Smooth muscle cell of the brain vasculature (primary cell): ENCODE measurements around the gene ANKRD33.

Experiments
- DNase-seq: peaks from one replicate; pipeline ENCODE4 v3.0.0-alpha.2; 2012; ENCODE audit warnings: low read depth, low spot score

Gene ANKRD33

DNA sequence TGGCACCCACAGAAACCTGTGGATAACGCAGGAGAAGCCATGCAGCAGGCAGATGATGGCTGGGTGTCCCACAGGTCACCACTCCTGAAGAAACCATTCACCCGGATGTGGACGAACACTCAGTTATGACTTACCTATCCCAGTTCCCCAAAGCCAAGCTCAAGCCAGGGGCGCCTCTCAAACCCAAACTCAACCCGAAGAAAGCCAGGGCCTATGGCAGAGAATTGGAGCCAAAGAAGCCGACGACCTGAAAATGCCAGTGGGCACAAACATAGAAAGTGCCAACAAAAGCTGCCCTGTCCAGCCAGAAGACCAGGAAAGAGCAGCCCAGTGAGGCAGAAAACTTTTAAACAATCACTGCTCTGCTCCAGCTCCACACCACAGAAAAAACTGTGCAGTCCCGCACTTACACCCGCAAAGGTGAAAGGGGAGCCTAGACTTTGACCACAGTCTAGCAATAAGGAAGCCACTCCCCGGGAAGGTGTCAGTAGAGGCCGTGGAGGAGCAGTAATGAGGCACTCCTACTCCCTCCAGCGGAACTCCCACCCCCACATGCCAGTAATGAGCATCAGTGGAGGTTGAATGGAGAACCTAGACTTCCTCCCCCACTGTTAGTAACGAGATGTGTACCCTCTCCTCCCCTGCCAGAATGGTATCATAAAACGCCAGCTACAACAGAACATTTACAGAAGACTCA is 13.4 kb downstream of the ANKRD33 start:
- no peak for DNase-seq

DNA sequence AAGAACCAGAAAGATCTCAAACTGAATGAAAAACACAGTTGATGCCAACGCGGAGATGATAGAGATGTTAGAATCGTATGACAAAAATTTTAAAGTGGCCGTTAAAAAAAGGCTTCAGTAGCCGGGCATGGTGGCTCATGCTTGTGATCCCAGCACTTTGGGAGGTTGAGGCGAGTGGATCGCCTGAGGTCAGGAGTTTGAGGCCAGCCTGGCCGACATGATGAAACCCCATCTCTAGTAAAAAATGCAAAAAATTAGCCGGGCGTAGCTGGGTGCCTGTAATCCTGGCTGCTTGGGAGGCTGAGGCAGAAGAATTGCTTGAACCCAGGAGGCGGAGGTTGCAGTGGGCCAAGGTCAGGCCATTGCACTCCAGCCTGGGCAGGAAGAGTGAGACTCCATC is 14.0 kb downstream of the ANKRD33 start:
- DNase-seq: no peak

GRCh38 chr12:51904951-51905470 is 17.1 kb downstream of the ANKRD33 start:
- DNase-seq: no peak

- DNase-seq: no peak
Measured at GRCh38 chr12:51905471-51906429, 17.8 kb downstream of the ANKRD33 start.

- DNase-seq: no peak
Measured at GRCh38 chr12:51906430-51907082, 18.7 kb downstream of the ANKRD33 start.

DNA sequence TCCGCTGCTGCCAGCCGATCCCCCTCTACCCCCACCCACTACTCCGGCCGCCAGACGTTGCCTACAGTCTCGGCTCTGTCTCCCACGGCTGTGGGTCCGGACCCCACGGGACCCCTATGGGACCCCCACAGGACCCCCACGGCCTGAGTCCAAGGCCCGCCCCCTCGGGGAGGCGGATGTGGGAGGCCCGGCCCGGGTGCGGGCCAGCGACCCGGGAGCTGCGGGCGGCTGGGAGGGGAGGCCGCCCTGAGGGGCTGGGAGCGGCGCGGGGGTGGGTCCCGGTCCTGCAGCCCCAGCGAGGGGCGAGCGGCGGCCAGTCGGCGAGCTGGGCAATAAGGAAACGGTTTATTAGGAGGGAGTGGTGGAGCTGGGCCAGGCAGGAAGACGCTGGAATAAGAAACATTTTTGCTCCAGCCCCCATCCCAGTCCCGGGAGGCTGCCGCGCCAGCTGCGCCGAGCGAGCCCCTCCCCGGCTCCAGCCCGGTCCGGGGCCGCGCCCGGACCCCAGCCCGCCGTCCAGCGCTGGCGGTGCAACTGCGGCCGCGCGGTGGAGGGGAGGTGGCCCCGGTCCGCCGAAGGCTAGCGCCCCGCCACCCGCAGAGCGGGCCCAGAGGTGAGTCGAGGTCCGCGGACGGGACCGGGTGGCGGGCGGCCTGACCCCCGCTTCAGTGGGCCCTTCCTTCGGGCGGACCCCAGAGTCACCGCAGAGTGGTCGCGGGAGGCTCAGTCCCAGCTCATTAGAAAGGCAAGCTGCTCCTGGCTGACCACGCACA is 19.4 kb downstream of the ANKRD33 start, which contains the start of gene ACVRL1:
TSS of gene ACVRL1 (plus strand) at position 422 of the 773 bp plus-strand sequence. CDS start 4,971 bp downstream, outside the sequence.
- no peak for DNase-seq

DNA sequence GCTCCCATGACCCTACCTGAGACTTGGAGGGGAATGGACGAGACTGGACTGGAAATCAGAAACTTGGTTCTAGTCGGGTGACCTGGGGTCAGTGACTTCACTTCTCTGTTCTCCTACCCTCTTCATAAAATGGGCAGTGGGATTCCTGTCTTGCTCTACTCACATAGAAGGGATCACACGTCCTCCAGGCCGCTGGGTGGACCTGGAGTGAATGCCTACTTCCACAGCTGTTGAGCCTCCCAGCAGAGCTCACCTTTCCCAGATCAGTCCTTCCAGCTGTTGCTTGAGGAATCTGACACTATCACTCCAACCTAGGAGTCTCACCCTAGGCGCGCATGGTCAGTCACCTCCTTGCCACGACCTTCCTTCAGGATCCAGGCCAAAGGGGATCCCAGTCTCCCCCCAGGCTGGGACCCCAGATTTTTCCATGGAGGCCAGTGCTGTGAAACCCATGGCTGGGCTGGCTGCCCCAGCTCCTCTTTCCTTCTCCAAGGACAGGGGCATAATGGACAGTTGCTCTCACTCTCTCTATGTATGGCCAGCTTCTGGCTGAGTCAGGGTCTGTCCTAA is 20.0 kb downstream of the ANKRD33 start:
- DNase-seq: no peak

DNA sequence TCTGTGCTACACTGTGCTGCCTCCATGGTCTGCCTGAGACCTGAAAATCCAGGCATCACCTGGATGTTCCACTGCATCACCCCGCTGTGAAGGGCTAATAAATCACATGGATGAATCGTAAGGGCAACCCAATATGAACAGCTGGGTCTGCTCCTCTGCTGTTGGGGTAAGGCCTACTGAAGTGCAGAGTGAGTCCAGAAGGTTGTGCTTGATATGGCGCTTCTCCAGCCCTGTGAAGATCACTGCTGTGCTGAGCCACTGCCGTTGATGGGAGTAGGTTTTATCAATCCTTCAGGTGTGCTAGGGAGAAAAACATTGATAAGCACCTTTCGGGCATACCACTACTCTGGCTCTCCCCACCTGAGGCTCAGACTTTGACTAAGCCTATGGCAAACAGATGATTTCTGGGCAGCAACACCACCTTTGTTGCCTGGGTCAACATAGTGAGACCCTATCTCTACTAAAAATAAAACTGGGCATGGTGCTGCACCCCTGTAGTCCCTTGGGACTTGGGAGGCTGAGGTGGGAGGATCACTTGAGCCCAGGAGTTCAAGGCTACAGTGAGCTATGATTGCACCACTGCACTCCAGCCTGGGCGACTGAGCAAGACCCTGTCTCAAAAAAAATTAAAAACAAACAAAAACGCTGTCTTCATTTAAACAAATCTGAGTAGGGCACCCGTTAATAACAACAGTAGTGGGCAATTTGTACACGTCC is 21.1 kb downstream of the ANKRD33 start:
- no peak for DNase-seq

DNA sequence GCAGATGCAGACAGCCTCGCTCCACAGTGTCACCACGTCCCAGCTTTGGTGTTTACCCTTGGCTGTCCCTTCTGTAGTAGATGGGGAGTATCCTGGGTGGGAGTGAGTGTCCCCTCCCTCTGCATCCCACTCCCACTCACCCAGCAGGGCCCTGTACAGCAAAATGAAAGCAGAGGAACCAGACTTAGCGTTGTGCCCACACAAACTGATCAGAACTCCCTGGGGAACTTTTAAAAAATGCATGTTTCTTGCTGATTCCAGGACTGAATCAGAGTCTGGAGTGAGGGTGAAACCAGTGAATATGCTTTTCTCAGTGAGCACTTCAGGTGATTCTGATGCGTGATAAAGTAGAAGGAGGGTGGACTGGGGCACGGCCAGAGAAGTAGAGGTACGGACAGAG is 22.3 kb downstream of the ANKRD33 start:
- DNase-seq: no peak

DNA sequence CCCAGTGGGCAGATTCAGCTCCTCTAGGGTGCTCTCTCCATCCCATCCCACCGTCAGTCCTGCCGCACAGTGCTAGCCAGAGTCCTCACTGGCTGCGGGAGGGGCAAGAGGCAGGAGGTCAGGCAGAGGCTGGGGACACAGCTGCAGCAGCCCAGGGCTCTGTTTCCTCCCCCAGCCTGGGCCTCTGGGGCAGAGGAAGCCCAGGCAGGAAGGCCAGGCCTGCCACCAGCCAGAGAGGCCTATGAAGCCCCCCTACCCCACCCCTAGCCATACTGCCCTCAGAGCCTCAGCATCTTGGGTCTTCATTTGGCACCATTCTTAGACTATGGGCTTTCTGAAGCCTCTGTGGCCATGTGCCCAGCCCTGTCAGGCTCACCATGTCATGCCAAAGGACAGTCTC is 22.8 kb downstream of the ANKRD33 start:
- no peak for DNase-seq

- DNase-seq: no peak
Measured at GRCh38 chr12:51911307-51911706, 23.4 kb downstream of the ANKRD33 start.

- no peak for DNase-seq
Measured at GRCh38 chr12:51911788-51912711, 24.1 kb downstream of the ANKRD33 start.

DNA sequence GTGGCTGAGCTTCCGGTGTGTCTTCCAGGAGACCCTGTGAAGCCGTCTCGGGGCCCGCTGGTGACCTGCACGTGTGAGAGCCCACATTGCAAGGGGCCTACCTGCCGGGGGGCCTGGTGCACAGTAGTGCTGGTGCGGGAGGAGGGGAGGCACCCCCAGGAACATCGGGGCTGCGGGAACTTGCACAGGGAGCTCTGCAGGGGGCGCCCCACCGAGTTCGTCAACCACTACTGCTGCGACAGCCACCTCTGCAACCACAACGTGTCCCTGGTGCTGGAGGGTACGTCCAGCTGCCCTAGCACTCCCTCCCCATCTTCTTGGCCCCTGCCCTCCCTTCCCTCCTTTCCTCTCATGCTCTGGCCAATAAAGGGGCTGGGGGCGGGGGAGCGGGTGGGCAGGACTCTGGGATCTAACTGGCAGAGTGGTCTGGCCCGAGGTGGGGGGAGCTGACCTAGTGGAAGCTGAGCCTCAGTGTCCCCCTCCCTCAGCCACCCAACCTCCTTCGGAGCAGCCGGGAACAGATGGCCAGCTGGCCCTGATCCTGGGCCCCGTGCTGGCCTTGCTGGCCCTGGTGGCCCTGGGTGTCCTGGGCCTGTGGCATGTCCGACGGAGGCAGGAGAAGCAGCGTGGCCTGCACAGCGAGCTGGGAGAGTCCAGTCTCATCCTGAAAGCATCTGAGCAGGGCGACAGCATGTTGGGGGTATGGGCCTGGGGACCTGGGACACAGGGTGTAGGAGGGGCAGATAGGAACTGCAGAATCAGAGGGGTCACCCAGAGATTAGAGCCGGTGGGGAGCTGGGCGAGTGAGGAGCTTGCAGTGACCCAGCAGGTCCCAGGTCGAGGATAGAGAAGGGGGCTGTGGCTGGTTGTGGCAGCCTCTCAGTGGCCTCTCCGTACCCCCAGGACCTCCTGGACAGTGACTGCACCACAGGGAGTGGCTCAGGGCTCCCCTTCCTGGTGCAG is 25.4 kb downstream of the ANKRD33 start:
- no peak for DNase-seq

- DNase-seq: no peak
Measured at GRCh38 chr12:51914034-51914923, 26.4 kb downstream of the ANKRD33 start.

- DNase-seq: no peak
Measured at GRCh38 chr12:51915003-51915625, 27.2 kb downstream of the ANKRD33 start.

- no peak for DNase-seq
Measured at GRCh38 chr12:51915951-51916350, 28.0 kb downstream of the ANKRD33 start.
